Effector memory CD8-positive, alpha-beta T cell (primary cell): ENCODE measurements around the gene CD2AP.

Source experiments
- ATAC-seq: fragments of 150-1000 bp; cut with Tn5 transposase; replicated peaks from 2 replicates; pipeline ENCODE4 v1.10.0; 2021; ENCODE audit warnings: mild to moderate bottlenecking, moderate library complexity
- DNase-seq, 3 experiments: peaks; one replicate each; pipeline ENCODE4 v3.0.0; 2021
- H3K27ac Mint-ChIP-seq, 2 donors: one replicate each; pipeline ENCODE4 v1.8.0; 2022; ENCODE audit warnings: mild to moderate bottlenecking in 2 of 2, mixed read lengths in 2 of 2, moderate library complexity in 2 of 2
- H3K27me3 Mint-ChIP-seq, 2 donors: one replicate each; pipeline ENCODE4 v1.8.0; 2022; ENCODE audit warnings: mixed read lengths in 2 of 2
- H3K36me3 Mint-ChIP-seq: one replicate; pipeline ENCODE4 v1.8.0; 2022; ENCODE audit warnings: mild to moderate bottlenecking, moderate library complexity, mixed read lengths; ENCODE audit not compliant: insufficient read depth
- H3K4me1 Mint-ChIP-seq, 2 donors: one replicate each; pipeline ENCODE4 v1.8.0; 2022; ENCODE audit warnings: low read depth in 2 of 2, mixed read lengths in 2 of 2
- H3K4me3 Mint-ChIP-seq, 2 donors: one replicate each; pipeline ENCODE4 v1.8.0; 2022; ENCODE audit warnings: mild to moderate bottlenecking in 2 of 2, mixed read lengths in 2 of 2, moderate library complexity in 2 of 2
- H3K9me3 Mint-ChIP-seq, 2 donors: one replicate each; pipeline ENCODE4 v1.8.0; 2022; ENCODE audit warnings: mixed read lengths in 2 of 2

Gene CD2AP

DNA sequence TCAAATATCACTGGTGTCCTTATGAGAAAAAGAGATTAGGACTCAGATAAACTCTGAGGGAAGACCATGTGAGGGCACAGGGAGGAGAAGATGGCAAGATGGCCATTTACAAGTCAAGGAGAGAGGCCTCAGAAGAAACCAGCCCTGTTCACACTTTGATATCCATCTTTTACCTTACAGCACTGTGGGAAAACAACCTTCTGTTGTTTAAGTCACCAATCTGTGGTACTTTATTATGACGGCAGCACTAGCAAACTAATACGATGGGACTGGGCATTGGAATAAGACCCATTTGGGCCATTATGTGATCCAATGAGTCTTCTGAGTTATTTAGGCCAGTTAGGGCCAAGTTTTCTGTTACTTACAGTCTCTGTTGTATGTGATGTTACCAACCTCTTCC is 26.4 kb upstream of the CD2AP start:
- Mint-ChIP-seq H3K4me3 (no peak overlapping the region), H3K36me3 (no peaks in the 10 kb centered on the region), H3K4me1 (peaks cover 2 to 5% of the 10 kb centered on the region in 2 donors), H3K27me3 (no peaks in the 10 kb centered on the region), H3K27ac (no peak overlapping the region), H3K9me3 (no peaks in the 10 kb centered on the region)
- no peak for ATAC-seq
- DNase-seq: no peak

GRCh38 chr6:47452899-47453298 is 24.7 kb upstream of the CD2AP start:
- Mint-ChIP-seq H3K36me3 (no peaks in the 10 kb centered on the region), H3K9me3 (no peaks in the 10 kb centered on the region), H3K4me3 (no peak overlapping the region), H3K4me1 (no peaks in the 10 kb centered on the region), H3K27me3 (no peaks in the 10 kb centered on the region), H3K27ac (no peak overlapping the region)
- no peak for ATAC-seq
- DNase-seq: no peak

- Mint-ChIP-seq H3K36me3 (no peaks in the 10 kb centered on the region), H3K4me1 (no peaks in the 10 kb centered on the region), H3K27ac (no peak overlapping the region), H3K9me3 (no peaks in the 10 kb centered on the region), H3K27me3 (no peaks in the 10 kb centered on the region), H3K4me3 (no peak overlapping the region)
- ATAC-seq: no peak
- no peak for DNase-seq
These were observed 24.1 kb upstream of the CD2AP start for GRCh38 chr6:47453372-47453936.

- DNase-seq (no peak), ATAC-seq (peak; percentile 76)
- H3K9me3 Mint-ChIP-seq: no peaks in the 10 kb centered on the region
- no peaks in the 10 kb centered on the region for H3K27me3 Mint-ChIP-seq
- no peaks in the 10 kb centered on the region for H3K4me1 Mint-ChIP-seq
- H3K27ac Mint-ChIP-seq: peak overlapping the region in 1 of 2 donors; percentile 51
- peak overlapping the region in 1 of 2 donors; percentile 29 for H3K4me3 Mint-ChIP-seq
- H3K36me3 Mint-ChIP-seq: no peaks in the 10 kb centered on the region
These were observed 22.7 kb upstream of the CD2AP start for GRCh38 chr6:47454713-47455396.

GRCh38 chr6:47455533-47456209 is 21.9 kb upstream of the CD2AP start:
- no peaks in the 10 kb centered on the region for H3K27me3 Mint-ChIP-seq
- H3K4me1 Mint-ChIP-seq: no peaks in the 10 kb centered on the region
- H3K4me3 Mint-ChIP-seq: no peak overlapping the region
- DNase-seq (no peak), ATAC-seq (no peak)
- H3K36me3 Mint-ChIP-seq: no peaks in the 10 kb centered on the region
- no peaks in the 10 kb centered on the region for H3K9me3 Mint-ChIP-seq
- peak overlapping the region in 1 of 2 donors; percentile 51 for H3K27ac Mint-ChIP-seq

GRCh38 chr6:47456536-47456975 is 21.0 kb upstream of the CD2AP start:
- no peaks in the 10 kb centered on the region for H3K36me3 Mint-ChIP-seq
- H3K4me1 Mint-ChIP-seq: no peaks in the 10 kb centered on the region
- H3K4me3 Mint-ChIP-seq: no peak overlapping the region
- ATAC-seq (no peak), DNase-seq (no peak)
- H3K27me3 Mint-ChIP-seq: peaks cover 0 to under 1% of the 10 kb centered on the region in 2 donors
- no peak overlapping the region for H3K27ac Mint-ChIP-seq
- H3K9me3 Mint-ChIP-seq: no peaks in the 10 kb centered on the region

- Mint-ChIP-seq H3K9me3 (no peaks in the 10 kb centered on the region), H3K27ac (no peak overlapping the region), H3K36me3 (no peaks in the 10 kb centered on the region), H3K27me3 (peaks cover 0 to 5% of the 10 kb centered on the region in 2 donors), H3K4me1 (no peaks in the 10 kb centered on the region), H3K4me3 (no peak overlapping the region)
- ATAC-seq: no peak
- DNase-seq: no peak
These were observed 20.2 kb upstream of the CD2AP start for GRCh38 chr6:47457370-47457769.

DNA sequence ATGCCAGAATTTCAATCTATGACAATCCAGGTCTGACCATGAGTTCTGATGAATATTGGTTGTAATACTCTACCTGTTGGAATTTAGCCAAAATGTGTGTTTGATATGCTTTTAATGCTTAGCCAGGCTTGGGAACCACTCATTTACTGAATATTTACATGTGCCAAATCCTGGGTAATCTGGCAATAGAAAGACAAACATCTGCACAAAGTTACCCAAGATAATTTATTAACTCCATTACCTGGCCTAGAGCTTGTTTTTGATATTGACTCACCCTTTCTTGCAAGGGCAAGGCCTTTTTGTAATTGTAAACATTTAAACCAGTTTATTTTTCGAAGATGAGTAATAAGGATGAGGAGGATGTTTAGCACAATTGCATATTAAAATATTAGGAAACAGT is 13.5 kb upstream of the CD2AP start:
- peaks cover 8 to 24% of the 10 kb centered on the region in 2 donors for H3K27me3 Mint-ChIP-seq
- H3K36me3 Mint-ChIP-seq: peaks cover 2% of the 10 kb centered on the region
- no peaks in the 10 kb centered on the region for H3K9me3 Mint-ChIP-seq
- H3K4me1 Mint-ChIP-seq: no peaks in the 10 kb centered on the region
- H3K27ac Mint-ChIP-seq: no peak overlapping the region
- ATAC-seq (no peak), DNase-seq (no peak)
- no peak overlapping the region for H3K4me3 Mint-ChIP-seq

GRCh38 chr6:47465117-47465516 is 12.5 kb upstream of the CD2AP start:
- Mint-ChIP-seq H3K4me3 (no peak overlapping the region), H3K36me3 (peaks cover 2% of the 10 kb centered on the region), H3K27me3 (peaks cover 8 to 25% of the 10 kb centered on the region in 2 donors), H3K4me1 (no peaks in the 10 kb centered on the region), H3K9me3 (no peaks in the 10 kb centered on the region), H3K27ac (no peak overlapping the region)
- DNase-seq (no peak), ATAC-seq (no peak)

DNA sequence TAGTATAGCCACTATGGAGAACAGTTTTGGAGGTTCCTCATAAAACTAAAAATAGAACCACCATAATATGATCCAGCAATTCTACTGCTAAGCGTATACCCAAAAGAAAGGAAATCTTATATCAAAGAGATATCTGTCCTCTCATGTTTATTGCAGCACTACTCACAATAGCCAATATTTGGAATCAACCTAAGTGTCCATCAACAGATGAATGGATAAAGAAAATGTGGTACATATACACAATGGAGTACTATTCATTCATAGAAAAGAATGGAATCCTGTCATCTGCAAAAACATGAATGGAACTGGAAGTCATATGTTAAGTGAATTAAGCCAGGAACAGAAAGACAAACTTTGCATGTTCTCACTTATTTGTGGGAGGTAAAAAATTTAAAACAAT is 5.7 kb upstream of the CD2AP start:
- H3K4me1 Mint-ChIP-seq: peaks cover 3 to 14% of the 10 kb centered on the region in 2 donors
- peaks cover 2% of the 10 kb centered on the region for H3K36me3 Mint-ChIP-seq
- no peak for DNase-seq
- no peaks in the 10 kb centered on the region for H3K9me3 Mint-ChIP-seq
- peaks cover 0 to 11% of the 10 kb centered on the region in 2 donors for H3K27me3 Mint-ChIP-seq
- H3K27ac Mint-ChIP-seq: no peak overlapping the region
- H3K4me3 Mint-ChIP-seq: no peak overlapping the region
- ATAC-seq: no peak

- peaks cover 0 to 4% of the 10 kb centered on the region in 2 donors for H3K27me3 Mint-ChIP-seq
- no peak overlapping the region for H3K4me3 Mint-ChIP-seq
- DNase-seq: no peak
- peaks cover 11 to 25% of the 10 kb centered on the region in 2 donors for H3K4me1 Mint-ChIP-seq
- peak overlapping the region in 1 of 2 donors; percentile 58 for H3K27ac Mint-ChIP-seq
- peaks cover 18% of the 10 kb centered on the region for H3K36me3 Mint-ChIP-seq
- no peak for ATAC-seq
- no peaks in the 10 kb centered on the region for H3K9me3 Mint-ChIP-seq
These were observed 3.7 kb upstream of the CD2AP start for GRCh38 chr6:47473791-47474346.

DNA sequence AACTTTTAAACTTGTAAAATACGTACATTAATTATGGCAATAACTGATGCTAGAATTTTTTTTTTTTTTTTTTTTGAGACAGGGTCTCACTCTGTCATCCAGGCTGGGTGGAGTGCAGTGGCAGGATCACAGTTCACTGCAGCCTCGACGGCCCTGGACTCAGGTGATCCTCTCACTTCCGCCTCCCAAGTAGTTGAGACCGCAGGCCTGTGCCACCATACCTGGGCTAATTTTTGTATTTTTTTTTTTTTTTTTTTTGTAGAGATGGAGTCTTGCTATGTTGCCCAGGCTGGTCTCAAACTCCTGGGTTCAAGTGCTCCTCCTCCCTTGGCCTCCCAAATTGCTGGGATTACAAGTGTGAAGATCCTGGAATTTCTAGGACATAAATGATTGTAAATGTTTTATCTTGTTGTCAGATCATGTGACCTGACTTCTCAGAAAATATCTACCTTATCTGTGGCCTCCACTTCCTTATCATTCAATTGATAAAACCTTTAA is 2.2 kb upstream of the CD2AP start:
- H3K27ac Mint-ChIP-seq: no peak overlapping the region
- H3K27me3 Mint-ChIP-seq: no peaks in the 10 kb centered on the region
- no peak overlapping the region for H3K4me3 Mint-ChIP-seq
- no peak for DNase-seq
- H3K4me1 Mint-ChIP-seq: peaks cover 13 to 38% of the 10 kb centered on the region in 2 donors
- no peaks in the 10 kb centered on the region for H3K9me3 Mint-ChIP-seq
- H3K36me3 Mint-ChIP-seq: peaks cover 19% of the 10 kb centered on the region
- no peak for ATAC-seq

GRCh38 chr6:47476781-47477496 is 650 bp upstream of the CD2AP start:
- H3K4me1 Mint-ChIP-seq: peaks cover 18 to 41% of the 10 kb centered on the region in 2 donors
- no peak for ATAC-seq
- peaks cover 19% of the 10 kb centered on the region for H3K36me3 Mint-ChIP-seq
- H3K27ac Mint-ChIP-seq: peak overlapping the region; percentile 97 to 98
- H3K27me3 Mint-ChIP-seq: no peaks in the 10 kb centered on the region
- DNase-seq: no peak
- H3K9me3 Mint-ChIP-seq: no peaks in the 10 kb centered on the region
- H3K4me3 Mint-ChIP-seq: peak overlapping the region; percentile 97 to 99
